ENCODE measurements around the gene GPC1.

DNA sequence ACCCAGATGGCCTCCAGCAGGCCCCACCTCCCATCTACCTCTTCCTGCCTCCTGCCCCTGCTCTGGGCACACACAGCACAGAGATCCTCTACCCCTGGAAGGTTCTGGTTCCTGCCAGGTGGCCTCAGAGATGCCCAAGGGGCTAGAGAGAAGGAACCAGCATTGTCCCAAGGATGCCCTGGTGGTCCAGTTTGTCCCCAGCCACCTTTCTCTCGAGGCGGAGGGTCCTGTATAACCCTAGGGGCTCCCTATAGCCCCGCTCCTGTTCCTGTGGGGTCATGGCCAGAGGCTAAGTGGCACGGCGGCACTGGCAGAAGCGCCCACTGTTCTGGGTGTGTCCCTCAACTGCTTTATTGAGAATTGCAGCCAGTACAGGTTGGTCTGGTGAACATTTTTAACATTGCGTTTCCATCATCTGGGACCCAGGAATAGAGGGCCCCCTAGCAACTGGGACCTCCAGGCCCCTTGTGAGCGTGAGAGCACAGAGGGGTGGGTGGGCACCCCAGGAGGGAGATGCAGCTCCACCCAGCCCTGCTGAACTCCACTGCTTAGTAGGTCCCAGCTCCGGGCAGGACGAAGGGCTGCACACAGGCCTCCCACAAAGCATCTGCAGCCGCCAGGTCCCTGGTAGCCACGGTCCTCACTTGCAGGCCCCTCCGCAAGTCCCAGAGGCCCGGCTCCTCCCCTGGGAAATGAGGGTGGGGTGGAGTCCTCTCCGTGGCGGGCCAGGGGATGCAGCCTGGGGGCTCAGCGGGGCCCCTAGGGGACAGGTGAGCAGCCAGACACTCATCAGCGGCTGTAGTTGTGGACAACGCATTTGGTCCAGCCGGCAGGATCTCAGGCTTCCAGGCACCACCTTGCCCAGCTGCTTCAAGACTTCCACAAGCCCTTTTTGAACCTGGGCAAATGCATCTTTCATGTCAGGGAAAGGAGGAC lies 33.1 kb downstream of the GPC1 start:
- TF ChIP-seq, protein P1, sequence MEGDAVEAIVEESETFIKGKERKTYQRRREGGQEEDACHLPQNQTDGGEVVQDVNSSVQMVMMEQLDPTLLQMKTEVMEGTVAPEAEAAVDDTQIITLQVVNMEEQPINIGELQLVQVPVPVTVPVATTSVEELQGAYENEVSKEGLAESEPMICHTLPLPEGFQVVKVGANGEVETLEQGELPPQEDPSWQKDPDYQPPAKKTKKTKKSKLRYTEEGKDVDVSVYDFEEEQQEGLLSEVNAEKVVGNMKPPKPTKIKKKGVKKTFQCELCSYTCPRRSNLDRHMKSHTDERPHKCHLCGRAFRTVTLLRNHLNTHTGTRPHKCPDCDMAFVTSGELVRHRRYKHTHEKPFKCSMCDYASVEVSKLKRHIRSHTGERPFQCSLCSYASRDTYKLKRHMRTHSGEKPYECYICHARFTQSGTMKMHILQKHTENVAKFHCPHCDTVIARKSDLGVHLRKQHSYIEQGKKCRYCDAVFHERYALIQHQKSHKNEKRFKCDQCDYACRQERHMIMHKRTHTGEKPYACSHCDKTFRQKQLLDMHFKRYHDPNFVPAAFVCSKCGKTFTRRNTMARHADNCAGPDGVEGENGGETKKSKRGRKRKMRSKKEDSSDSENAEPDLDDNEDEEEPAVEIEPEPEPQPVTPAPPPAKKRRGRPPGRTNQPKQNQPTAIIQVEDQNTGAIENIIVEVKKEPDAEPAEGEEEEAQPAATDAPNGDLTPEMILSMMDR (IDR thresholded peaks at IDR 0.05) = no peak
- no peak for TF ChIP-seq POLR2A (IDR thresholded peaks at IDR 0.05)

Data from tibial nerve (tissue), 3 donors.